Left lung (tissue), 10 donors: ENCODE measurements around the gene VGLL4. TPM values are rescaled to one million over a fixed set of nuclear protein-coding genes. Genes with fewer than 3 reads are reported as not detected.

Experiments
- ATAC-seq: fragments of 200-7000 bp; cut with Tn5 transposase; one replicate; pipeline ENCODE4 v1.9.1; 2020; ENCODE audit warnings: moderate library complexity
- DNase-seq, 4 donors: peaks; one replicate each; pipeline ENCODE4 v3.0.0-alpha.2; 2013 to 2020
- H3K27ac ChIP-seq, 2 donors: fragments of 200-600 bp; sonication (generic) in 1 of 2; one replicate each; pipeline versions ENCODE4 v1.5.0 to v1.8.0; 2020 to 2021
- H3K27me3 ChIP-seq, 2 donors: fragments of 200-600 bp; sonication (generic) in 1 of 2; one replicate each; pipeline versions ENCODE4 v1.5.0 to v1.8.0; 2020 to 2021
- H3K36me3 ChIP-seq, 2 donors: fragments of 200-600 bp; sonication (generic) in 1 of 2; one replicate each; pipeline versions ENCODE4 v1.5.0 to v1.8.0; 2020 to 2021
- H3K4me1 ChIP-seq, 2 donors: fragments of 200-600 bp; one replicate each; pipeline ENCODE4 v1.8.0; 2021
- H3K4me3 ChIP-seq, 2 donors: fragments of 200-600 bp; sonication (generic) in 1 of 2; one replicate each; pipeline versions ENCODE4 v1.5.0 to v1.8.0; 2020 to 2021; ENCODE audit warnings: mild to moderate bottlenecking in 1 of 2
- H3K9me3 ChIP-seq, 2 donors: fragments of 200-600 bp; sonication (generic) in 1 of 2; one replicate each; pipeline versions ENCODE4 v1.5.0 to v1.8.0; 2020 to 2021
- intact Hi-C, 2 donors: fragments of 100-400 bp; cut with DNase I; formaldehyde crosslinking; loops; one replicate each; pipeline versions ENCODE4 v1.11.2 to v1.14.2; 2022
- polyA plus RNA-seq, 6 donors: library from polyadenylated mRNA; unstranded; fragments of 120-200 nt; gene quantifications; one replicate each; pipeline ENCODE4 v1.2.1, GENCODE V29; 2013; ENCODE audit not compliant: insufficient read length in 6 of 6
- total RNA-seq, 2 donors: library from RNA; stranded (reverse); fragmentation: NEBNext Ultra II Directional; extraction: Animal tissue kit (Norgen Biotek cat#: 25700); gene quantifications; one replicate each; pipeline ENCODE4 v1.2.1, GENCODE V29; 2021
- TF ChIP-seq, protein P1 (sequence below), 2 donors: fragments of 200-600 bp; sonication (generic) in 1 of 2; IDR thresholded peaks; one replicate each; pipeline versions ENCODE4 v1.5.0 to v1.8.0; 2021; ENCODE audit warnings: antibody characterized with exemption in 2 of 2
- donor health status: DM: no; HTN: yes; CAD: no.
- donor health status: DM: no; HTN: no; CAD: no.

The VGLL4 gene
- total and polyA plus RNA-seq, 8 donors: 40.2 to 115 (median 106) TPM

DNA sequence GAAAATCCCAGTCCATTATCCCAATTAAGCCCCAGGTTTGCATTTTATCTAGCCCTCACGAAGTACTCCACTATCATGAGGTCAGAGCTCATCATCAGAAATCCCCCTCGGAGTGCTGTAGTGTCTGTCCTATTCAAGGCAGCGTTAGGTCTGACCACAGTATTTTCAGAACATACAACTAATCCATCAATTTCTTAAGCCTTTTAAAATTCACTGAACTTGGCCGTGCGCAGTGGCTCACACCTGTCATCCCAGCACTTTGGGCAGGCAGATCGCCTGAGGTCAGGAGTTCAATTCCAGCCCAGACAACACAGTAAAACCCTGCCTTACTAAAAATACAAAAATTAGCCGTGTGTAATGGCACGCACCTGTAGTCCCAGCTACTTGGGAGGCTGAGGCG, 11.9 kb downstream of the VGLL4 start:
- H3K4me1 ChIP-seq: peaks cover 37 to 44% of the 10 kb centered on the region in 2 donors
- intact Hi-C loops: no loop called here

DNA sequence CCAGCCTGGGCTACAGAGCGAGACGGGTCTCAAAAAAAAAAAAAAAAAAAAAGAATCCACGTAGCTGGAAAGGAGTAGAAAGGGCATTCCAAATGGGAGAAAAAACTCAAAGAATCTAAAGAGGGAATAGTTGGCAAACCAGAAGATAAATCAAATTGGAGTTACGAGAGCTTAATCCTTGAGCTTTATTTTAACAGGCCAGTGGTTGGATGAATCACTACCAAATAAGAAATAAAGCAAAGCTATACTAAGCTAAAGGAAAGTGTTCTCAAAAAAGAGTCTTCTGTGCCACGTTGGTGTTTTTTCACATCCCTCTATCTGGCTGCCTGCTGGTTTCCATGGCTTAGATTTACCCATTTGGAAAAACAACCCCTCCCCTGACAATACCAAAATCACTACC, 14.0 kb downstream of the VGLL4 start:
- Histone ChIP-seq H3K27me3 (no peaks in the 10 kb centered on the region), H3K4me1 (peaks cover 17 to 42% of the 10 kb centered on the region in 2 donors), H3K27ac (no peak overlapping the region), H3K9me3 (no peaks in the 10 kb centered on the region), H3K36me3 (no peaks in the 10 kb centered on the region), H3K4me3 (no peak overlapping the region)
- ATAC-seq (no peak), DNase-seq (no peak)
- intact Hi-C loops: no loop called here
- TF ChIP-seq, protein P1, sequence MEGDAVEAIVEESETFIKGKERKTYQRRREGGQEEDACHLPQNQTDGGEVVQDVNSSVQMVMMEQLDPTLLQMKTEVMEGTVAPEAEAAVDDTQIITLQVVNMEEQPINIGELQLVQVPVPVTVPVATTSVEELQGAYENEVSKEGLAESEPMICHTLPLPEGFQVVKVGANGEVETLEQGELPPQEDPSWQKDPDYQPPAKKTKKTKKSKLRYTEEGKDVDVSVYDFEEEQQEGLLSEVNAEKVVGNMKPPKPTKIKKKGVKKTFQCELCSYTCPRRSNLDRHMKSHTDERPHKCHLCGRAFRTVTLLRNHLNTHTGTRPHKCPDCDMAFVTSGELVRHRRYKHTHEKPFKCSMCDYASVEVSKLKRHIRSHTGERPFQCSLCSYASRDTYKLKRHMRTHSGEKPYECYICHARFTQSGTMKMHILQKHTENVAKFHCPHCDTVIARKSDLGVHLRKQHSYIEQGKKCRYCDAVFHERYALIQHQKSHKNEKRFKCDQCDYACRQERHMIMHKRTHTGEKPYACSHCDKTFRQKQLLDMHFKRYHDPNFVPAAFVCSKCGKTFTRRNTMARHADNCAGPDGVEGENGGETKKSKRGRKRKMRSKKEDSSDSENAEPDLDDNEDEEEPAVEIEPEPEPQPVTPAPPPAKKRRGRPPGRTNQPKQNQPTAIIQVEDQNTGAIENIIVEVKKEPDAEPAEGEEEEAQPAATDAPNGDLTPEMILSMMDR (IDR thresholded peaks at IDR 0.05): no peak

More for the DNA sequence above, 11.9 kb downstream of the VGLL4 start:
- H3K4me3 ChIP-seq: no peak overlapping the region
- ATAC-seq (no peak), DNase-seq (no peak)
- peak overlapping the region in 1 of 2 donors; percentile 24 for H3K27ac ChIP-seq
- TF ChIP-seq, protein P1 (IDR thresholded peaks at IDR 0.05): no peak
- H3K9me3 ChIP-seq: no peaks in the 10 kb centered on the region
- no peaks in the 10 kb centered on the region for H3K36me3 ChIP-seq
- H3K27me3 ChIP-seq: no peaks in the 10 kb centered on the region

DNA sequence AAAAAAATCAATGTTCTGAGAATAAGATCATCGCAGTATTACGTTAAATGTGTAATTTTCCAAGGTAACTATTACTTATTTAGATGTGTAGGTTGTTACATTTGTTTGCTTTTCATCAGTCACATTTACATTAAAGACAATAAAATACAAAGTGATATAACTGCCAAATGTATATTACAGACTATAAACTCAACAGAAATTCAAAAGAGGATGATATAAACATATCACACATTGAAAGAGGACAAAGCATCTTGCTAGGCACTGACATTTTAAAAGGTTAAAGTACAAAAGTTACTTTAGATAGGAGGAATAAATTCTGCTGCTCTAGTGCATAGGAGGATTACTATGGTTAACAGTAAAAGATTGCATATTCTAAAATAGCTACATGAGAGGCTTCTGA, 16.1 kb downstream of the VGLL4 start:
- TF ChIP-seq, protein P1 (IDR thresholded peaks at IDR 0.05): no peak
- no peak for ATAC-seq
- no peaks in the 10 kb centered on the region for H3K9me3 ChIP-seq

DNA sequence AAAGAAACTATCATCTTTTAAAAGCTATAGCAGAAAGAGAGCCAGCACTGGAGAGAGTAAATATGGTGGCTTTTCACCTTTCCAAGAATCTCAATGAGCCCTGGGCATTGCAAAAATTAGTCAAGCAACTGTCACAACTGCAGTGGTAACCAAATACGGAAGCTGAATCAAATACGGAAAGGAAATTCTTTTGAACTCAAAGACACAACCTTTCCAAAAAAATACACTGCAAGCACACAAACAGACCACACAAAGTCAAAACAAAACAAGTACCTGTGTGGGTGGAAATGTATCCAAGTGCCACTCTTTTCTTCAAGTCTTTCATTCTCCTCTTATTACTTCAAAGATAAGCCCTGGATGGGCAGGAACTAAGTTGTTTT, 17.6 kb downstream of the VGLL4 start:
- Histone ChIP-seq H3K9me3 (no peaks in the 10 kb centered on the region), H3K36me3 (no peaks in the 10 kb centered on the region), H3K27me3 (no peaks in the 10 kb centered on the region), H3K4me1 (peaks cover 0 to 42% of the 10 kb centered on the region in 2 donors), H3K27ac (peak overlapping the region in 1 of 2 donors; percentile 25), H3K4me3 (no peak overlapping the region)
- intact Hi-C loops: no loop called here
- no peak for DNase-seq
- ATAC-seq: no peak
- TF ChIP-seq, protein P1 (IDR thresholded peaks at IDR 0.05): no peak

More for the DNA sequence above, 16.1 kb downstream of the VGLL4 start:
- Histone ChIP-seq H3K4me1 (peaks cover 8 to 45% of the 10 kb centered on the region in 2 donors), H3K36me3 (no peaks in the 10 kb centered on the region), H3K4me3 (no peak overlapping the region), H3K27me3 (no peaks in the 10 kb centered on the region), H3K27ac (no peak overlapping the region)
- no peak for DNase-seq
- intact Hi-C loops: no loop called here

DNA sequence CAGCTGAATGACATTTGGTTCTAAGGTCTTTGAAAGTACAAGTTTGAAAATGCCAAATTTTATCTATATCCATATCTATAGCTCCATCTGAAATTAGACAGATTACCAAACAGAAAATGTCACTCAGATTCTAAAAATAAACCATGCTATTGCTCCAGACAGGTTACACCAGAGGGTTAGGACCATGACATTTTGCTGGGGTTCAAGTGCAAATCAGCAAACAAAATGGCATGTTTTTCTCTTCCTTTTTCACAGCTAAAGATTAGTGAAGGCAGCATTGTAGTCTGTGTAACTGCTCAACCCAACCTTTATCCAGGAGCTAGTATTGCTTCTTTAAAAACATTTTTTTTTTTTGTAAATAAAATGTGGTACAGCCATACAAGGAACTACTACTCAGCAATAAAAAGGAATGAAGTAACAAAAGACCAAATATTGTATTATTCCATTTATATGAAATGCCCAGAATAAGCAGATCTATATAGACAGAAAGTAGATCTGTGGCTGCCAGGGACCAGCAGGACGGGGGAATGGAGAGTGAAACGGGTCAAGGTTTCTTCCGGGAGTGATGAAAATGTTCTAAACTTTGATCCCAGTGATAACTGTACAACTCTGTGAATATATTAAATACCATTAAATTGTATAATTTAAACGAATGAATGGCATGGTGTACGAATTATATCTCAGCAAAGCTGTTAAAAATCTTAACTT, 18.2 kb downstream of the VGLL4 start:
- ATAC-seq: no peak
- Histone ChIP-seq H3K27ac (peak overlapping the region in 1 of 2 donors; percentile 25), H3K4me1 (peaks cover 0 to 47% of the 10 kb centered on the region in 2 donors), H3K27me3 (no peaks in the 10 kb centered on the region), H3K9me3 (no peaks in the 10 kb centered on the region), H3K4me3 (no peak overlapping the region), H3K36me3 (no peaks in the 10 kb centered on the region)
- DNase-seq: no peak
- intact Hi-C loops: no loop called here
- TF ChIP-seq, protein P1 (IDR thresholded peaks at IDR 0.05): no peak
